D341Med (cell line): ENCODE results near the gene LSM8.
"Not testable (repeated sequence)": the region's sequence is repeated elsewhere in the genome, so short reads cannot be mapped to it uniquely, and the experiment has no call there.

Experiments
- DNase-seq: peaks from one replicate; pipeline ENCODE4 v3.0.0; 2012; ENCODE audit warnings: low spot score

The LSM8 gene

DNA sequence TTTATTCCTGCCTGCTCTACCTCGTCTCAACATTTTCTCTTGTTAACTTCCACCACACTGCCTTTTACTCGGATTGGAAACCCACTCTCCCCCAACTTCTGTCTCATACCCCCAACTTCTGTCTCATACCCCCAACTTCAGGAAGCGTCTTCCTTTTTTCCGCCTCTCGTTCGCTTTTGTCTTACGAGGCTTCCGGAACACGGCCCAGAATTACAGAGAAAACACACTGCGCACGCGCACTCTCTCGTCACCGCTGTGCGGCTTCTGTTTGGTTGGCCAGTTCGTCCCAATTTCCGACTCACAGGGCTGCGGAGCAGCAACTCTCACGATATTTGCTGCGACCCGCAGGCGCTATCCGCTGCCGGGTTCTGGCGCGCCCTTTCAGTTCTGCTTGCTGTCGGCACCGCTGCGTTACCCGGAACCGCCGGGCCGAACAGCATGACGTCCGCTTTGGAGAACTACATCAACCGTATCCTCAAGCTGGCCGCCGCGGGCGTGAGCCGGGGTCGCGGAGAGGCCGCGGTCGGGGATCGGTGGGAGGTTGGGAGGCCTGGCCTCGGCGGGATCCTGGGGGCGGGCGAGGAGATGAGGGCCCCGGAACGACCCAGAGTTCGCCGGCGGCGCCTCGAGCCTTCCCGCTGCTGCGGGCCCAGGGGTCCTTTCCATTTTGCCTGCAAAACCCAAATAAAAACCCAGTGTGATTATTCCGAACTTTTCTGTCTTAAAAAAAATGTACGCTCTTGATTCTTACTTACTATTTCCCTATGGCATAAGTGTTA is at the start of gene LSM8:
LSM8 (plus strand) TSS at position 379 of the 779 bp plus-strand sequence; CDS start at position 439, 60 bp downstream.
- peak; percentile 94 for DNase-seq

DNA sequence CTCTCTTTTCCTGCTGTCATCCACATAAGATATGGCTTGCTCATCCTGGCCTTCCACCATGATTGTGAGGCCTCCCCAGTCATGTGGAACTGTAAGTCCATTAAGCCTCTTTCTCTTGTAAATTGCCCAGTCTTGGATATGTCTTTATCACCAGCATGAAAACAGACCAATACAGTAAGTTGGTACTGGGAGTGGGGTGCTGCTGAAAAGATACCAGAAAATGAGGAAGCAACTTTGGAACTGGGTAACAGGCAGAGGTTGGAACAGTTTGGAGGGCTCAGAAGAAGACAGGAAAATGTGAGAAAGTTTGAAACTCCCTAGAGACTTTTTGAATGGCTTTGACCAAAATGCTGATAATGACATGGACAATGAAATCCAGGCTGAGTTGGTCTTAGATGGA is 49.5 kb upstream of the LSM8 start:
- DNase-seq, result not testable (repeated sequence)

DNA sequence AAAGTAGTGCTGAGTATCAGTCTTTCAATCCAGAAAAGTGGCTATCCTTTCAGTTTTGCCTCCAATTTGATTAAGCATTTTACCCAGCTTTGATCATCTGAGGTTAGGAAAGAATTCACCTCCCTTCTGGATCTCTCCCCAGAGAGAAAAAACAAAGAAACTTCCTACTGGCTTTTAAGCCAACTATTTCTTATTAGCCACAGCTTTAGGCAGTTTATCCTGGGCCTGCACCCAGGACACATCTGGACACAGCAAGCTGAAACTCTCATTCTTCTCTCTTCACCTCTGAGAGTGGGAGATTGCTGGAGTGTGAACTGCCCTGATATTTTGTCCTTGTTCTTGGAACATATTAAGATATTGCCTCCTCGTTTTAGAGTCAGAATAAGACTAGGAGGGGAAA is 43.5 kb upstream of the LSM8 start:
- no peak for DNase-seq

DNA sequence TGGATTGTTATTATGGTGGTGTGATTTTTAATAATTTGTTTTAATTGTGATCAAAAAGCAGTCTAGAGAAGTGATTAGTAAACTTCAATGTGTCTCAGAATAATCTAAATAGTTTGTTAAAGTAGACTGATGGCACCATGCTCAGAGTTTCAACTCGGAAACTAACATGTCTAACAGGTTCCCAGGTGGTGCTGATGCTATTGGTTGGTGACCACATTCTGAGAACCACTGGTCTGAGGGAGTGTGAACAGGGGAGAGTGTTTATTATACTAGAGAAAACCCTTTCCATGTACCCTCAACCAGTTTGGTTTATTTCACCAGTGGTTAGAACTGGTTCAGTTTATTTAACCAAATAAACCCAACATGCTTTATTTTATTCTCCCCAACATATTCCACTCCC is 42.0 kb upstream of the LSM8 start:
- DNase-seq, result no peak

DNA sequence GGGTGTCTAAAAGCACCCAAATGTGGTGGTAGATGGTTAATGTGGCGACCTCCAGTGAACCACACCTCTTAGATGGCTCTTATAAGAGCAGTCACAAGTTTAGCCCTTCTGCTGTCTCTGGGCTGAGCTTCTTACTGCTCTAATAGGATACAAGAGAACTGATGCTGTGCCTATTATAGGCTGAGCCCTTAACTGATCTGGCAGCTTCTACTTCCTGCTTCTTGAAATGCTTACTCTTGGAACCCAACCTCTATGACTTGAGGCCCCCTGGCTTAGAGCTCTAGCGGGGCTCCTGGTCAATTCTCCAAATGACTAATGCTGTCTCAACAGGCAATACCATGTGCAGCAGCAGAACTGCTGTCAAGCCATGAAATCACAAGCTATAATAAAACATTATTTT is 35.0 kb upstream of the LSM8 start:
- no peak for DNase-seq

DNA sequence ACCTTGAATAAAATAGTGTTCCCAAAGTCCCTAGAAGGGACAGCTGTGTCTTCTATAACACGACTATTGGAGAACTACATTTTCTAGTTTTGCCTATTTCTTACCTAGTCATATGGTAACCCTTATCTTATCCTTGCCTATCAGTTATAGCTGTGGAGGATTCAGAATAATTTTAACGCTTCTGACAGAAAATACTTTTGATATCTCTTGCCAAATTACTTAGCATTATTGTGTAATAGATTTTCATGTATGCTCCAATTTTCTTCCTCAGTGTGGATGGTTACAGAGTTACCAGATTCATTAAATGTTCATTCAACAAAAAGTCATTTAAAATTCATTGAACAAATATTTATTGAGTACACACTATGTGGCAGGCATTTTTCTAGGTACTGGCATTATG is 34.6 kb upstream of the LSM8 start:
- no peak for DNase-seq

DNA sequence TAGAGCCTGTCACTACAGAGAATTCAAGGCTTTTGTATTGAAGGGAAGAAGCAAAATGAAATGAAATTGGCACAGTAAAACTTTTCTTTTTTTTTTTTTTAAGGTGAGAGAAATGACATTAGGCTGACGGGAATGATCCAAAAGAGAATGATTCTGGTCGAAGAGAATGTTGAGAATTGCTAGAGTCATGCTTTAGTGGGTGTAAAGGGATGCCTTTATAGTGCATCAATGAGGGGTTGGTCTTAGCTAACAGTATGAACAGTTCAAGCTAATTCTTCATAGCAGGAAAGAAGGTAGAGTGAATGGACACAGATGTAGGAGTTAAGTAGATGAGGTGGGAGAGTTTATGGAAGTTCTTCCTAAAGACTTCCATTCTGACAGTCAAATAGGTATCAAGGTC is 32.3 kb upstream of the LSM8 start:
- DNase-seq, result no peak

DNA sequence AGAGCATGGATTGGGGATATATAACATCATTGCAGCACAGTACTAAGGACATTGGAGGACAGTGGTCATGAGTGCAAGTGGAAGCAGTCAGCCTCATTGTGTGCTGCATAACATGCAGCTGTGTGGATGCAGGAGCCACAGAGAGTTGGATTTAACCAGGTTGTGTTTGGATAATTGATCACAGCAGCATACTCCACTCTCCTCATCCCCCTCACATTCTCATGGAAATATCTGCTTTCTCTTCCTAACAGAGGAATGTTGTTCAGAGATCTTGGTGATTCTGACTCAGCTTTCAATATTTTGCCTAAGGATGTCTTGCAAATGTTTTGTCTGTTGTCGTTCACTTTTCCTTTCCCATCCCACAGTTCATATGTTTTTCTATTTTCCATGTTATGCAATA is 31.8 kb upstream of the LSM8 start:
- DNase-seq, result no peak

DNA sequence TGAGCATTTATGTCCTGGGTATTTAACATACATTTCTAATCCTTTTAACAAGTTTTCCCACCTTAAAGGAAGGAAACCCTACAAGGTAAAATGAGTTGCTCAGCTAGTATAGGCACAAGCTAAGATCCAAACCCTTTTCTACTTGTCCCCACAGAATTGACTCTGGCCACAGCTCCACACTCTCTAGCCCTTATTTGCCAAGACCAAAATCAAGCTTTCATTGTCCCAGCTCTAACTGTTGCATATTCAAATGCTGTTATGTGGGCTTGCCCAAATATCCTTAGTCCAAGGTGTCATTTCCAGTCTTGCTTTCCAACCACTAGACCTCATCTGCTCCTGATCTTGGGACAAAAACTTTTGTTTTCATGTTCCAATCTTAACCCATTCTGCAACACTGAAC is 31.3 kb upstream of the LSM8 start:
- DNase-seq, result no peak

DNA sequence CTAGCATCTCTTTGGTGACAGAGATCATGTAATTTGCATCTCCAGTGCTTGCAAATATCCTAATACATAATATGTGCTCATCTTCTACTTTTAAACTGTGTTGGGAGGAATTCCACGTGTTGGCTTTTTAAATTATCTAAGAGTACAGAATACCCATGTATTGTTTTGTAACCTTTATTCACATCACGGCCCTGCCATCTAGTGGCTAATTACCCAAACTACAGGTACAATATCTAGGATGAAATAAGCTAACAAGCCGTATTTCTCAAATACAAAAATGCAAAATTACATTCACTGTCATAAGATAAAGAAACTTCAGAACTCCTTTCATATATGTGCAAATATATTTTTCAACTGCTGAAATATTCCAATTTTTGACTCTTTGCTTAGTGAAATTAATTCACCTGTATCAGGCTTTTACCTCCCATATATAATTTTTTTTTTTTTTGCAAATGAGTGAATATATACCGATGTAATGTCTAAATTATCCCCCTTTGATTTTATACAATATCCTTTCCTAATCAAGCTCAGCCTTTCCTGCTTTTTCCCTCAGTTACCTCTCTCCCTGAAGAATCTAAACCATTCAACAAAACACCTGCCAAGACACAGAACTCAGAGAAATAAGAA is 30.3 kb upstream of the LSM8 start:
- no peak for DNase-seq

DNA sequence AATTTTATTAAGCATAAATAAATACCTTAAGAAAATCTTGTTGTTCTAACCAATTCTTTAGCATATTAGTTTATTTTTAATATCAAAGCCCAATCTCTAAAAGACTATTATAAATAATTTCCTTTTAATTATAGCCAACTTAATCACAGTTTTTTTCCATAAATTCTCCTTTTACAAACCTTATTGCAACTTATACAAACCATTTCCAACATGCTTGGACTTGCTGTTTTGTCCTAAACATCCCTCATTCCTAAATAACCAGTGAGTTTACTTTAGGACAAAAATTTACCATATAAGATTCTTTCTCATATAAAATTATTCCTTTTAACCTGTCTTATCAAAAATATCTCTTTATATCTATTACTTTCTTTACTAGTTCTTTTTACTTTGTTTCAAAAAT is 25.2 kb upstream of the LSM8 start:
- DNase-seq, result no peak

DNA sequence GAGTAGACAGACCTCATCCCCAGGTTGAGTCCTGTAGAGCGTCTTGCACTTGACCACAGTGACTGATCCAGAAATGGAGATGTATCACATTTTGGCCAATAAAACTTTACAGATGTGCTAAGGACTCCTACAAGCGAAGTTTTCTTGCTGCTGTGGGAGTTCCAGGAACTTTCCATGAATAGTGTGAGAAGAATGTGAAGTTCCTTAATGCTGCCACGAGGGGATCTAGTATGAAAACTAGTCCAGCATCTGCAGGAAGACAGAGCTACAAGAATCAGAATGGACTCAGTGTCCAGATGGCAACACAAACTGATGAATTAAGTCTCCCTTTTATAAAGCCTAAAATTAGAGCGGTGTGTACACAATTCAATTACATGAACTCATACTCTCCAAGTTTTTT is 14.8 kb upstream of the LSM8 start:
- no peak for DNase-seq

DNA sequence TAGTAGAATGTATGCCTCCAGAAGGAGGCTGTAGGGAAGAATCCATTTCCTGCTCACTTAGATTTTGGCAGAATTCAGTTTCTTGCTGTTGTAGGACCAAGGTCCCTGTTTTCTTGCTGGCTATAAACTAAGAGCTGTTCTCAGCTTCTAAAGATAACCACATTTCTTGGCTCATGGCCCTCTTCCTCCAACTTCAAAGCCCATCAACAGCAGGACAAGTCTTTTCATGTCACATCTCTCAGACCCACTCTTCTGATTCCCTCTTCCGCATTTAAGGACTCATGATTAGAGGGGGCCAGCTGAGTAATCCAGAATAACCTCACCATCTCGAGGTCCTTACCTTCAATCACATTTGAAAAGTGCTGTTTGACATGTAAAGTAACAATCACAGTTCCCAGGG is 8.2 kb upstream of the LSM8 start:
- DNase-seq, result no peak

DNA sequence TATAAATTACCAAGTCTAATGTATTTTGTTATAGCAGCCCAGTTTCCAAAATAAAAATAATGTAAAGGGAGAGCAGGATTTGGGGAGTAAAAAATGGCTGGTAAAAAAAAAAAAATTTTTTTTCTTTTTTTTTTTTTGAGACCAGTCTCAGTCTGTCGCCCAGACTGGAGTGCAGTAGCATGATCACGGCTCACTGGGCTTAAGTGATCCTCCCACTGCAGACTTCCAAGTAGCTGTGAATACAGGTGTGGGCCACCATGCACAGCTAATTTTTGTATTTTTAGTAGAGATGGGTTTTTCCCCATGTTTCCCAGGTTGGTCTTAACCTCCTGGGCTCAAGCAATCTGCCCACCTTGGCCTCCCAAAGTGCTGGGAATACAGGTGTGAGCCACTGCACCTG is 4.8 kb upstream of the LSM8 start:
- no peak for DNase-seq

DNA sequence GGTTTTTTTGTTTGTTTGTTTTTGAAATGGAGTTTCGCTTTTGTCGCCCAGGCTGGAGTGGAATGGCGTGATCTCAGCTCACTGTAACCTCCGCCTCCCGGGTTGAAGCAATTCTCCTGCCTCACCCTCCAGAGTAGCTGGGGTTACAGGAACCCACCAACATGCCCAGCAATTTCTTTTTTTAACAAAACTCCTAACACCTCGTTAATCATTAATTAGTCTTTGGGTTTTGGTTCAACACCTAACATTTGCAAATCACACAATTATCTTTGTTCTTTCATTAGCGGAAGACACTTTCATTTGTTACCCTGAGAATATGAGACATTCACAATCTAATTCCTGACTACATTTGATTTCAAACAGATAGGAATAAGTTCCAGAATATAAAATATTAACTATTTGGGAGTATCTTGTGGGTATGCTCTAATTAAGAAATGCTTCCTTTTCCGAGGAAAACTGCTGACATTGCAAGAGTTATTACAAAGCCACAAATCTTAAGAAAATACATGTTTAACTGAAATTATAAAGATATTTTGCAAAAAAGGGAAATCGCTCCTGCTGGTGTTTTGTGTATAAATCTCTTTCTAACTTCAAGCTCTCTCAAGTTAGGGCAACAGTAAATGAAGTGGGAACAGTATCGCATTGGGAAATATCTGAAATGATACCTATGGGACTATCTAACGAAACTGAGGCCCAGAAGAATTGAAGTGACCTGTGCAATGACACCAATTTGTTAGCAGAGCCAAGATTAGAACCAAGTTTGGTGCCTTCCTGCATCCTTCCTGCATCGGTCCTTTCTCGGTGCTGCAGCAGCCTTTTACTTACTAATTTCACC is 1.2 kb upstream of the LSM8 start:
- no peak for DNase-seq

DNA sequence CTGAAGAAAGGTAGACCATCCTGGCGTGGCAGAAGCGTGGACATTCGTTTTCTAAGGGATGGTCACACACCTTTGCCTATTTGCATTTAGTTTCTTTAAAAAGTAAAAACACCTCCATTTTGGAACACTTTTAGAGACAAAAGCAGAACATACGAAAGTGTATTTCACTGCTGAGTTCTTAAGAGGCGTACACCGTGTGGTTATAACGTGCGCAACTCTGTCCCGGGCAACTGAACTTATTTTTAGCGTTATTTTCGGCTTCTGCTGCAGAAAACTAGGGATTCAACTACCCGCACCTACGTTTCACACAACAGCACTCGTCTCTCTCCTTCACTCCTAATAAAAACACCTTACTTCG is 557 bp upstream of the LSM8 start:
- no peak for DNase-seq

DNA sequence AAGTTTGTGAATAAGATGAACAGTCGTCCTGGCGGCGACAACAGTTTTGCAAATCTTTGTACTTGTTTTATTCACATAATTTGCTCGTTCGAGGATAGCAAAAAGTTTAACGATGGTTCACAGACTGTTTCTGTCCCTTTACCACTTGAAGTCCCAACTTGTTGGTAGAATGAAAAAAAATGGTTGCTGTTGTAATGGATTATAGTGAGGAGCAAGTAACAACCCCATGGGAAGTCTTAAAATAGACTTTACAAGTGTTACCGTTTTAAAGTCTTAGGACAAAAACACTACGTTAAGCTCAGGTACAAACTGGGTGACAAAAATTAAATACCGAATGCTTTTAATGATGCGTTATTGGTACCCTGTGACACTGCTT is 589 bp downstream of the LSM8 start:
- DNase-seq, result no peak

DNA sequence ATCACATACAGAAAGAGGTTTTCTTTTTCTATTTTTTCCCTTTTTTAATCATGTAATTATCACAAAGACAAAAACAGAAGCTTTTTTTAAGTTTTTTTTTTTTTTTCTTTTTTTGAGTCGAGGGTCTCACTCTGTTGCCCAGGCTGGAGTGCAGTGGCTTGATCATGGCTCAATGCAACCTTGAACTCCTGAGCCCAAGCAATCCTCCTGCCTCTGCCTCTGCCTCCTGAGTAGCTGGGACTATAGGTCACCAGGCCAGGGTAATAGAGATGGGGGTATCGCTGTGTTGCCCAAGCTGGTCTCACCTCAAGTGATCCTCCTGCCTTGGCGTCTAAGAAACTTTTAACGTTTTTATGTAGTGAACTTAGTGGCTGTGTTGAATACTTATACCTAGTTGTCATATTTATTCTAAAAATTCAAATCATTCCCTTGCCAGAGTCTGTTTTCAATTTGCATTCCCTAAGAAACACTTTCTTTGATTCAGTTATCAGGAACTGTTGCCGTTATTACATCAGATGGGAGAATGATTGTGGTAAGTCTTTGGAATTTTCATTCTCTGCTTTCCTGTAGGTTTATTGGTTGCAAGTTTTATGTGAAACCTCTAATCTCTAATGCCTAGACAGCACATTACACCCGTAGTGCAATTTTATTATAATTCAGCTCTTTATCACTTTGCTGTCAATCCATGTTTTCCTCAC is 1.3 kb downstream of the LSM8 start:
- DNase-seq, result no peak

DNA sequence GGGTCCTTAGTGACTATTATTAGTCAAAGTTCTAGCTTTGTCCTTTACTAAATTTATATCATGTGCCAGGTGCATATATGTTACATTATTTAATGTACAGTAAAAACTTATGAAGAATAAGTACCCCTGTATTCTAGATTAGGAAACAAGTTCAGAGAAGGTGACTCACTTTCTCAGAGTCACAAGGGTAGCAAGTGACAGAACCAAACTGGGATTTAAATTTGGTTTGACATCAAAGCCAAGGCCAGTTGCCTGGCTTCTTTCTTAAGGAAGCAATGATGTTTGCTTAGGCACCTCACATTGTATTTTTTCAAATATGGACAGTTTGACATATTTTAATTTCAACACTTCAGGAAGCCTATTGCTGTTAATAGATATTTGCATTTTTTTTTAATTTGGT is 2.5 kb downstream of the LSM8 start:
- no peak for DNase-seq

DNA sequence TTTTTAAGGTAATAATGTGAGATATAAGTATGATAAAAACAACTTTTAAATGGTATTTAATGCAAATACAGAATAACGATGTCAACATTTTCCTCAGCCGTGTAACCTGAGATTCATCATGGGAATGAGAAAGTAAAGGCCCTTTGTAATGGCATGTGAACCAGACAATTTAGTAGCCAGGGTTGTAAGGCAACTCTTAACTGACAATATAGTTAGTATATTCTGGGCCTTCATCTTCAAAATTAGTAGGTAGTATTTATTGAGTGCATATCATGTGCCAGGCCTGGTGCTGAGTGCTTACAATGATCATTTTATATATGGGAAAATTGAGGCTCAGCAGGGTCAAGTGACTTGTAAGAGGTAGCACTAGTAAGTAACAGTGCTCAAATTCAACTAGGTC is 10.6 kb downstream of the LSM8 start:
- DNase-seq, result no peak

DNA sequence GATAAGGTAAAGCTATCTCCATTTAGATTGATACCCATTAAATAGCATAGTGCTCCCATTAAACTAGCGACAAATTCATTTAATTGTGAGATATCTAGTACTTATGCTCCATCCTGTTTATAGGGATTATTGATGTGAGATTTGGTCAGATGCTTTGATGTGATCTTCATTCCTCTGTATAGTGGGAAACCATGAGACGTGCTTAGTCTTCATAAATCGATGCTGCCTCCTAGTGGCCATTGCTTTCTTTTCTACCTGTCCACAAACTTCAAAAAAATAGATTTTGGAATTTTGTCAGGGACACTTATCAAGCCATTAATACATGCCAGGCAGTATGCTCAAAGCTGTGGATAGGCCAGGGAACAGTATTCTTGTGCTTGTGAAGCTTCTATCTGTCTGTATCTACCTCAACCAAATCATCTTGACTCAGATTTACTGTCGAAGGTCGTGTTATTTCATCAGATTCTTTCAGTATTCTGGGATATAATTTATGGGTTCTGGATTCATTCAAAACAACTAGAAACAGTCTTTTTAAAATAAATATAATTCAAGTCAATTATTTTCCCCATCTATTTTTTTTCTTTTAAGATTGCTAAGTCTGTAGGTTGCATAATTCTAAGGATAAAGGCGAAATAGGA is 12.0 kb downstream of the LSM8 start:
- peak; percentile 43 for DNase-seq

DNA sequence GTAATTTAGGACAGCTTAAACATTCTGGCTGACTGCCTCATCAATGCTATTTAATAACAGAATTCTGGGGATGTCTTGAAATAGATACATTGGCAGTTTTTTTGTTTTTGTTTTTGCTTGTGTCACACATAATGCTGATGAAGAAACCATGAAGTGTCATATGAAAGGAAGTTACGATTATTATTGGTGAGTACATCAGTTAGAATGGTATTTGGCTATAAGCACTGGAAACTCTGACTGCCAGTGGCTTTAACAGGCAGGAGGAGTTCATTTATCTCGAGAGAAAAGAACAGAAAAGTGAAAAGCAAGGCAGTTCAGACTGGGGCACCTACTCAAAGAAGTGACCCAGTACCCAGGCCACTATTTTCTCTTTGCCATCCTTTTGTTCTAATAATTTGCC is 18.1 kb downstream of the LSM8 start:
- no peak for DNase-seq
